ENCODE measurements around the gene CPSF7. TPM values are rescaled to one million over a fixed set of nuclear protein-coding genes. Genes with fewer than 3 reads are reported as not detected.

CPSF7 gene
- total and polyA plus RNA-seq, 3 experiments from 2014 or later, result 32.9 to 140 (median 128) TPM

GRCh38 chr11:61367406-61367805, 62.4 kb downstream of the CPSF7 start:
- no peak overlapping the region for H3K4me3 ChIP-seq (ENCODE audit: low read length)
- H3K4me1 ChIP-seq (ENCODE audit: insufficient read depth, low read length), result peaks cover 14% of the 10 kb centered on the region
- ChIA-PET CTCF (interaction anchor here (0.7 to 2.5 kb wide), 2 partner anchors 26 to 31 kb away, joined by 3 to 15 read pairs; no protein-coding TSS in a partner anchor), POLR2A (no interaction called here)
- Mint-ChIP-seq H3K27me3 (no peaks in the 10 kb centered on the region), H3K36me3 (peaks cover 0 to 73% (median 9%) of the 10 kb centered on the region in 3 donors), H3K4me3 (no peak overlapping the region), H3K27ac (no peak overlapping the region), H3K9me3 (no peaks in the 10 kb centered on the region), H3K4me1 (peaks cover 14 to 16% (median 15%) of the 10 kb centered on the region in 3 donors)
- no peak for DNase-seq
- H3K36me3 ChIP-seq (ENCODE audit: insufficient read depth, low read length), result peaks cover 40% of the 10 kb centered on the region
- H3K27ac ChIP-seq (ENCODE audit: low read depth, low read length), result peak overlapping the region; percentile 6
- no peaks in the 10 kb centered on the region for H3K27me3 ChIP-seq (ENCODE audit: insufficient read depth, low read length, poor library complexity, severe bottlenecking)
- H3K9me3 ChIP-seq (ENCODE audit: low read length), result no peaks in the 10 kb centered on the region

GRCh38 chr11:61364012-61364675, 65.6 kb downstream of the CPSF7 start:
- Histone ChIP-seq H3K4me3 (ENCODE audit: low read length) (no peak overlapping the region), H3K4me1 (ENCODE audit: insufficient read depth, low read length) (peaks cover 29% of the 10 kb centered on the region), H3K9me3 (ENCODE audit: low read length) (no peaks in the 10 kb centered on the region), H3K36me3 (ENCODE audit: insufficient read depth, low read length) (peaks cover 34% of the 10 kb centered on the region), H3K27ac (ENCODE audit: low read depth, low read length) (no peak overlapping the region), H3K27me3 (ENCODE audit: insufficient read depth, low read length, poor library complexity, severe bottlenecking) (no peaks in the 10 kb centered on the region)
- Mint-ChIP-seq H3K4me1 (peaks cover 27 to 40% (median 34%) of the 10 kb centered on the region in 3 donors), H3K27ac (peak overlapping the region in 6 of 8 donors; percentile 54 to 99 (median 94)), H3K27me3 (no peaks in the 10 kb centered on the region), H3K4me3 (peak overlapping the region in 6 of 7 donors; percentile 96 to 99 (median 96)), H3K9me3 (no peaks in the 10 kb centered on the region), H3K36me3 (peaks cover 0 to 64% (median 8%) of the 10 kb centered on the region in 3 donors)
- POLR2A ChIA-PET, result no interaction called here
- no peak for DNase-seq
- CTCF ChIA-PET, result interaction anchor here (1.0 to 5.7 kb wide), 4 partner anchors 10 to 29 kb away, joined by 3 to 78 read pairs (median 22); partner anchors contain the start of genes DDB1, TKFC and TMEM216

DNA sequence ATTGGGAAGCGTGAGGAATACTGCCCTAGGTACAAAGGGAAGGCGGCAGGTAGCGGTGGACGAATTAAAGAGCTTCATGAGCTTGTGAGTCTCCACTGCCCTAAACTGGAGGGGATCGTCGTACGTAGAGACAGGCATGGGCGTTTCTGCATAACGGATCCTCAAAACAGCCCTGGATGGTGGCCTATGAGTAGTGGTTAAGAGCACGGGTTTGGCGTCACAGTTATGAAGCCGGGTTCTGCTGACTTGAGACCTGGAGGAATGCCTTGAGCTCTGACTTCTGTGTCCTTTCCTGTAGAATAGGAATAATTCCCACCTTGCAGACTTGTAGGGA, 67.3 kb downstream of the CPSF7 start:
- CTCF ChIA-PET, result interaction anchor here (1.2 to 5.7 kb wide), 4 partner anchors 23 to 67 kb away, joined by 4 to 78 read pairs (median 22); partner anchors contain the start of genes CPSF7, DDB1, SDHAF2 and TKFC
- peaks cover 29 to 44% (median 38%) of the 10 kb centered on the region in 3 donors for H3K4me1 Mint-ChIP-seq

GRCh38 chr11:61361741-61362541, 67.8 kb downstream of the CPSF7 start, which contains the start of the genes CYB561A3 and TMEM138:
CYB561A3 (minus strand) TSS chr11:61361882; CDS start chr11:61356713, 5,169 bp downstream.
TMEM138 (plus strand) TSS chr11:61362374; CDS start chr11:61364391, 2,017 bp downstream.
- peak within 1 kb of the TSS; percentile 88 for H3K27ac ChIP-seq (ENCODE audit: low read depth, low read length)
- H3K4me3 ChIP-seq (ENCODE audit: low read length), result peak within 1 kb of the TSS; percentile 91
- CTCF ChIA-PET, result interaction anchor here (1.2 to 5.7 kb wide), 4 partner anchors 24 to 68 kb away, joined by 4 to 78 read pairs (median 22); partner anchors contain the start of genes CPSF7, DDB1, SDHAF2 and TKFC
- peaks cover 29 to 44% (median 39%) of the 10 kb centered on the region in 3 donors for H3K4me1 Mint-ChIP-seq
- peaks cover 0 to 44% (median 2%) of the 10 kb centered on the region in 3 donors for H3K36me3 Mint-ChIP-seq
- POLR2A ChIA-PET, result interaction anchor here (0.6 to 3.7 kb wide), 9 partner anchors 21 to 1703 kb away, joined by 3 to 42 read pairs (median 7); partner anchors contain the start of genes CPSF7, DDB1, SDHAF2 and TKFC
- no peaks in the 10 kb centered on the region for H3K27me3 Mint-ChIP-seq
- peaks cover 17% of the 10 kb centered on the region for H3K36me3 ChIP-seq (ENCODE audit: insufficient read depth, low read length)
- no peaks in the 10 kb centered on the region for H3K9me3 Mint-ChIP-seq
- peak; percentile 79 to 92 (median 84) for DNase-seq
- H3K27ac Mint-ChIP-seq, result peak within 1 kb of the TSS; percentile 91 to 100 (median 98)
- H3K4me3 Mint-ChIP-seq, result peak within 1 kb of the TSS; percentile 95 to 99 (median 96)
- no peaks in the 10 kb centered on the region for H3K9me3 ChIP-seq (ENCODE audit: low read length)
- peaks cover 29% of the 10 kb centered on the region for H3K4me1 ChIP-seq (ENCODE audit: insufficient read depth, low read length)
- H3K27me3 ChIP-seq (ENCODE audit: insufficient read depth, low read length, poor library complexity, severe bottlenecking), result no peaks in the 10 kb centered on the region

More for the DNA sequence above, 67.3 kb downstream of the CPSF7 start:
- Histone ChIP-seq H3K36me3 (ENCODE audit: insufficient read depth, low read length) (peaks cover 21% of the 10 kb centered on the region), H3K4me1 (ENCODE audit: insufficient read depth, low read length) (peaks cover 29% of the 10 kb centered on the region), H3K4me3 (ENCODE audit: low read length) (peak overlapping the region; percentile 91), H3K9me3 (ENCODE audit: low read length) (no peaks in the 10 kb centered on the region), H3K27me3 (ENCODE audit: insufficient read depth, low read length, poor library complexity, severe bottlenecking) (no peaks in the 10 kb centered on the region), H3K27ac (ENCODE audit: low read depth, low read length) (peak overlapping the region; percentile 88)
- Mint-ChIP-seq H3K9me3 (no peaks in the 10 kb centered on the region), H3K27me3 (no peaks in the 10 kb centered on the region), H3K27ac (peak overlapping the region; percentile 91 to 100 (median 98)), H3K4me3 (peak overlapping the region; percentile 95 to 99 (median 96)), H3K36me3 (peaks cover 0 to 49% (median 2%) of the 10 kb centered on the region in 3 donors)
- POLR2A ChIA-PET, result interaction anchor here (0.7 to 3.7 kb wide), 7 partner anchors 20 to 605 kb away, joined by 3 to 42 read pairs (median 8); partner anchors contain the start of genes CPSF7, DDB1, SDHAF2 and TKFC
- peak in 4 of 5 donors; percentile 5 to 61 (median 26) for DNase-seq

DNA sequence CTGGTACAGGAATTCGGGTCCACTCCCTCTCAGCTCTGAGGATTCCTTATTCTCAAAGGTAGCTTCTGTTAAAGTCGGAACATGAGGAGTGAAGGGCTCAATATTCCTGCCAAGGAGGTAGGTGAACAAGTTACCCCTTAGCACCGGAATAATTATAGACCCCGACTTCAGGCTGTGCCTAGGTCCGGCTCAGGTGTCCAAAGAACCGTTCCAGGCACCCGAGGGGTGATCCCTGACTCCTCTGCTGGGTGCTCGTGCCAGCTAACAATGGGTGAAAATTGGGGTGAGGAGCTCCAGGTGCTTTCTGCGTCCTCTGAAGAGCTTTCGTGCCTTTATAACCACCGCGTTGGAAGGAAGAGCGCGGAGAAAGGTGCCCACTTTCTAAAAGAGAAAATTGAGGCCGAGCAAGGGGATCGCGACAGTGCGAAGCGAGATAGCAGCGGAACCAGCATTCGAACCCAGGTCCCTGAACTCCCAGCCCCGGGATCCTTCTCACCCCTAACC, 68.5 kb downstream of the CPSF7 start:
- Histone ChIP-seq H3K27ac (ENCODE audit: low read depth, low read length) (peak overlapping the region; percentile 88), H3K9me3 (ENCODE audit: low read length) (no peaks in the 10 kb centered on the region), H3K4me3 (ENCODE audit: low read length) (peak overlapping the region; percentile 91), H3K36me3 (ENCODE audit: insufficient read depth, low read length) (peaks cover 12% of the 10 kb centered on the region), H3K27me3 (ENCODE audit: insufficient read depth, low read length, poor library complexity, severe bottlenecking) (no peaks in the 10 kb centered on the region), H3K4me1 (ENCODE audit: insufficient read depth, low read length) (peaks cover 29% of the 10 kb centered on the region)
- H3K36me3 Mint-ChIP-seq, result peaks cover 0 to 41% (median 2%) of the 10 kb centered on the region in 3 donors
- CTCF ChIA-PET, result interaction anchor here (1.2 to 5.7 kb wide), 4 partner anchors 24 to 68 kb away, joined by 4 to 78 read pairs (median 22); partner anchors contain the start of genes CPSF7, DDB1, SDHAF2 and TKFC
- POLR2A ChIA-PET, result interaction anchor here (0.5 to 3.7 kb wide), 7 partner anchors 24 to 1702 kb away, joined by 4 to 42 read pairs (median 8); partner anchors contain the start of genes CPSF7, DDB1, SDHAF2 and TKFC
- peaks cover 31 to 47% (median 39%) of the 10 kb centered on the region in 3 donors for H3K4me1 Mint-ChIP-seq
- H3K27me3 Mint-ChIP-seq, result no peaks in the 10 kb centered on the region
- no peaks in the 10 kb centered on the region for H3K9me3 Mint-ChIP-seq
- H3K27ac Mint-ChIP-seq, result peak overlapping the region; percentile 91 to 100 (median 98)
- peak overlapping the region; percentile 95 to 99 (median 96) for H3K4me3 Mint-ChIP-seq
- peak in 1 of 5 donors; percentile 1 for DNase-seq

DNA sequence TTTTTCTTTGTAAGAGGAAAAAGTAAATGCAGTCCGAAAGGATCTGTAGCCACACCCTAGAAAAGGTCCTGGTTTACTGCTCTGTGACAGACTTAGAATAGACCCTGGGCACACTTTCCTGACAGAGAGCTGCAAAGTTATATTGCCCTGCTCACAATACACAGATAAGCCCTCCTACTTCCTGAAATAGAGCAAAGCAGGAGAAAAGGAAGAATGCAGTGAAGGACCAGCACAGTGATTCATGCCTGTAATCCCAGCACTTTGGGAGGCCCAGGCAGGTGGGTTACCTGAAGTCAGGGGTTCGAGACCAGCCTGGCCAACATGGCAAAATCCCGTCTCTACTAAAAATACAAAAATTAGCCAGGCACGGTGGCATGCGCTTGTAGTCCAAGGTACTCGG, 70.3 kb downstream of the CPSF7 start:
- no peak overlapping the region for H3K27ac ChIP-seq (ENCODE audit: low read depth, low read length)
- H3K4me1 ChIP-seq (ENCODE audit: insufficient read depth, low read length), result peaks cover 29% of the 10 kb centered on the region
- H3K9me3 ChIP-seq (ENCODE audit: low read length), result no peaks in the 10 kb centered on the region
- Mint-ChIP-seq H3K36me3 (peaks cover 0 to 36% (median 7%) of the 10 kb centered on the region in 3 donors), H3K27ac (peak overlapping the region in 6 of 8 donors; percentile 11 to 82 (median 50)), H3K4me1 (peaks cover 35 to 50% (median 39%) of the 10 kb centered on the region in 3 donors), H3K27me3 (no peaks in the 10 kb centered on the region), H3K4me3 (peak overlapping the region in 4 of 7 donors; percentile 33 to 97 (median 66)), H3K9me3 (no peaks in the 10 kb centered on the region)
- ChIA-PET POLR2A (interaction anchor here (3.7 kb wide), 1 partner anchor 70 kb away, joined by 27 read pairs; the partner anchor contains the start of genes CPSF7 and SDHAF2), CTCF (interaction anchor here (2.1 to 5.5 kb wide), 2 partner anchors 23 to 26 kb away, joined by 11 to 31 read pairs; no protein-coding TSS in a partner anchor)
- H3K4me3 ChIP-seq (ENCODE audit: low read length), result no peak overlapping the region
- peaks cover 5% of the 10 kb centered on the region for H3K36me3 ChIP-seq (ENCODE audit: insufficient read depth, low read length)
- no peak for DNase-seq
- no peaks in the 10 kb centered on the region for H3K27me3 ChIP-seq (ENCODE audit: insufficient read depth, low read length, poor library complexity, severe bottlenecking)

- ChIA-PET CTCF (interaction anchor here (1.3 to 2.1 kb wide), 2 partner anchors 10 to 22 kb away, joined by 3 to 11 read pairs; no protein-coding TSS in a partner anchor), POLR2A (no interaction called here)
- no peaks in the 10 kb centered on the region for H3K27me3 ChIP-seq (ENCODE audit: insufficient read depth, low read length, poor library complexity, severe bottlenecking)
- peaks cover 26% of the 10 kb centered on the region for H3K4me1 ChIP-seq (ENCODE audit: insufficient read depth, low read length)
- Mint-ChIP-seq H3K9me3 (no peaks in the 10 kb centered on the region), H3K27me3 (no peaks in the 10 kb centered on the region), H3K27ac (peak overlapping the region in 1 of 8 donors; percentile 57), H3K4me3 (peak overlapping the region in 2 of 7 donors; percentile 23 to 40), H3K4me1 (peaks cover 30 to 47% (median 34%) of the 10 kb centered on the region in 3 donors), H3K36me3 (peaks cover 1 to 31% (median 7%) of the 10 kb centered on the region in 3 donors)
- H3K36me3 ChIP-seq (ENCODE audit: insufficient read depth, low read length), result peaks cover 4% of the 10 kb centered on the region
- no peak overlapping the region for H3K4me3 ChIP-seq (ENCODE audit: low read length)
- DNase-seq, result no peak
- no peak overlapping the region for H3K27ac ChIP-seq (ENCODE audit: low read depth, low read length)
- no peaks in the 10 kb centered on the region for H3K9me3 ChIP-seq (ENCODE audit: low read length)
These were observed 71.2 kb downstream of the CPSF7 start for GRCh38 chr11:61358566-61358965.
